ENCODE results near the gene LMF1.
A peak's percentile ranks its signal among the peaks of the same experiment; 100 is the strongest.

The LMF1 gene

DNA sequence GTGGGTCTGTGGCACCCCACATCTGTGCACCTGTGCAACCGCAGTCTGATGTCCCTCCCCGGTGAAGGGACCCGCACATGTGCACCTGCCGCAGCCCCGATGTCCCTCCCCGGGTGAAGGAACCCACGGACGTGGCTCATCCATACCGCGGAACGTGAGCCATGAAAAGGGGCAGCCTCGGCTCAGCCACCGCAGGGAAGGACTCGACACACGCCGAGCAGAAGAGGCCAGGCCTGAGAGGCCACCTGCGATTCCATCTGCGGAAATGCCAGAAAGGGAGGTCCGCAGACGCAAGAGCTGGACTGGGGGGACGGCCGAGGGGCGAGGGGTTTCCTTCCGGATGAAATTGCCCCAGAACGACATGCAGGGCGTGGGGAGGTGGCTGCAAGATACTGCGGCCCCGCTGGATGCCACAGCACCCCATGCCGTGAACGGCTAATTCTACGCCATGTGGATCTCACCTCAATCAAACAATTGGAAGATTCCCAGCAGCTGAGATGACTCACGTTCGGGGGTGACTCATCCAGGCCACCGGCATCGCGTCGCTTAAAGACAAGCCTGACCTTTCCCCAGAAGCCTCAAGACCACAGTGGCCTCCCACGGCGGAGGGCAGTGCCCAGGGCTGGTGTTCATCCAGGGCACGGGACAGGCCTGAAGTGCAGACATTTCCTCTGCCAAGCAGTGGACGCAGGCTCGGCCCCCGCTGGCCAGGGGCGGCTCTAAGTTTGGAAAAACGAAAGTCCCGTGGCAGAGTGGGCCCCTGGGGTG lies 31.8 kb upstream of the LMF1 start:
- DNase-seq (ENCODE audit: low read depth in 2 of 2) = peak; percentile 64 to 77

DNA sequence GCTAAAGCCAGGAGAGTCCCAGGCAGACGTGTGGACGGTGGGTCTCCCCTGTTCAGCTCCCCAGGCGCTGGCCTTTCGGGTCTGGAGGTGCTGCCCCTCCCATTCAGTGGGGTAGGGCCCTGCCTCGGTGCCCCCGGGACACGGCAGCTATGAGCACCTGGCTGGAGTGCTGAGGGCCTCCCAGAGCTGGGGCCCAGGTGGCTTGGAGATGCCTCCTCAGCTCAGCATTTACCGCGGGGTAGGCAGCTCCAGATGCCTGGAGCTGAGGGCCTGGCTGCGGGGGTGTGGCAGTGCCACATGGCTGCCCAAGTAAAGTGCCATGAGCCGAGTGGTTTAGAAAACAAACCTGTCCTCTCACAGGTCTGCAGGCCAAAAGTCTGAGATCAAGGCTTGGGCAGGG lies 30.3 kb upstream of the LMF1 start:
- DNase-seq (ENCODE audit: low read depth in 2 of 2) = no peak

DNA sequence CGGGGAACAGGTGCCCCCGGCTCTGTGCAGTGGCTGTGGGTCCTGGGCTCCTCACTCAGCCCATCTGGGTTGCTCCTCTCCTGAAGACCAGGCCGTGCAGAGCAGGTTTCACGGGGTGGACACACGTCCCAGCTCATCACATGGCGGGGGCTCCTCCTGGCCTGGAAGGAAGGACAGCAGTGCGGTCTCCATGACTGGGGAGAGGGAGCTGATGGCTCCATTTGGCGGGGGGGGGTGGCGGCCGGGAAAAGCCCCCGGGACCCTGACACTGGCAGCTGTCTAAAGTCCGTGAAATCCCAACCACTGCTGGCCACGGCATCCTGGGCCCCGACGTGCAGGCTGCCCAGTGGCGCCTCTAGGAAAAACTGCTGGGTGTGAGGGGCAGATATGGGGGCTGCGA lies 29.8 kb upstream of the LMF1 start:
- no peak for DNase-seq (ENCODE audit: low read depth in 2 of 2)

DNA sequence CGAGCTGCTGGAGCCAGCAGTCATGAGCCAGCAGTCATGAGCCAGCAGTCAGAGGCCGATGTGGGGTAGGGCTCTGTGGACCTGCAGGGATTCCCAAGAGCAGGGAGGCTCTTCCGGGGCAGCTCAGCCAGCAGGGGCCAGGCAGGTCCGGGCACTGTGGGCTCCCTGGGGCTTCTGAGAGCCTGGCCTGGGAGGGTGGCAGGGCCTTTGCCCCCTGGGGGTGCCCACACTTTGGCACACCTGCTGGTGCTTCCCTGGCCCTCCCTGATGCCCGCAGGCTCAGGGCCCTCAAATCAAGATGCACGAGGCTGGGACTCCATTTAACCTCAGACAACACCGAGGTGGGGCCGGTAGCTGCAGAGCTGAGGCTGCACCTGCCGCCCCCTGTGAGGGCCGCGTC lies 28.9 kb upstream of the LMF1 start:
- DNase-seq (ENCODE audit: low read depth in 2 of 2) = no peak

DNA sequence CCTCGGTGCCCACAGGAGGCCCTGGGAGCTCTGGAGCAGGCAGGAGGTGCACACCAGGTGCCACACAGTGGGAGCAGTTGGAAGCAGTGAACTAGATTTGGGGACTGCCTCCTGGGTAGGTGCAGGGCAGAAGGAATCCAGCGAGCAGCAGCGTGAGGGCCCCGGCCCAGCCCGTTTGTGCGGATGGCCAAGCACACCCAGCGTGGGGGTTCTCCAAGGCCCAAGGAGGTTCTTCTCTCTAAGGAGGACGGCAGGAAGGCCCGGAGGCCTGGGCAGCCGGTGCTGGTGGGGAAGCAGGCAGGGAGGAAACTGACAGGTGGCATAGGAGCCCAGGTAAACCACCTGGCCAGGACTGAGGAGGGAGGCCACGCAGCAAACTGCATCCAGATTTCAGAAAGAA lies 27.8 kb upstream of the LMF1 start:
- DNase-seq (ENCODE audit: low read depth in 2 of 2) = no peak

DNA sequence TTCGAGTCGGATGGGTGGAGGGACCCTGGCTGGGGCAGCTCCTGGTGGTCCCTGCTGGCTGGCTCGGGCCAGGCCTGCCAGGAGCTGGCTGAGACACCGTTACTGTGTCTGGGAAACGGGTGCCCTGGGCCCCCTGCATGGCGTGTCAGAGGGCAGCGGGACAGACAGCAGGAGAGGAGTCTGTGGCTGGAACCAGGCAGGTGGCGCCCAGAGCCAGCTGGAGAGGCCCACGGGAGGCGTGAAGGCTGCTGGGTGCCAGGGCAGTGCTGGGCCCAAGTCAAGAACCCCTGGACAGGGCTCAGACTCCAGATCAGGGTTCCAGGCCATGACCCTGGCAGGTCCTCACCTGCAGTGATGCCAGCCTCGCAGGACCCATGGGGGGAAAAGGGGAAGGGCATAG lies 27.4 kb upstream of the LMF1 start:
- DNase-seq (ENCODE audit: low read depth in 2 of 2) = no peak

DNA sequence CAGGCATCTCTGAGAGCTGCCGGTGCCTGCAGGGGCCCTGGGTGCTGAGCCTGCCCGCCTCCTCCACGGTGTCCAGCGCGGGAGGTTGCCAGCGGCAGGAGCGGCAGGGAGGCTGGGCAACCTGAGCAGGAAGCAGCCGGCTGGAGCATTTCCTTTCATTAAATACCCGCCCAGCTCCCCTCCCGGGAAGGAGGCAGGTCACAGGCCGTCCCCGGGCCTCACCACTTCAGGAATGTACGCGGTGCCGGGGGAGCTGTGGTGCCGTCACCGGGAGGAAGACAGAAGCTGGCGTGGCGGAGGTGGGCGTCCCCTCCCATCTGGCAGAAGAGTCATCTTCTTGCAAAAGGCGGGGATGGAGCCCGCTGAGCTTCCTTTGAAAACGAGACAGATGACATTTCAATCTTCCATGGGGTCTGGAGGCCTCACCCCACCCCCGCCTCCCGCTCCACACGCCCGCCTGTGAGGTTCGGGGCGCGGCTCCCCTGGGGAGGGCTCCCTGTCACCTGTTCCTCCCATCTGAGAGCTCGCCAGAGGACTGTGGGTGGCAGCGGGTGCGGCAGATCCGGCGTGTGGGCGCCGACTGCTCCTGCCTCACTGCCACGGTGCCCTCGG lies 26.8 kb upstream of the LMF1 start:
- DNase-seq (ENCODE audit: low read depth in 2 of 2) = peak; percentile 46 to 68

DNA sequence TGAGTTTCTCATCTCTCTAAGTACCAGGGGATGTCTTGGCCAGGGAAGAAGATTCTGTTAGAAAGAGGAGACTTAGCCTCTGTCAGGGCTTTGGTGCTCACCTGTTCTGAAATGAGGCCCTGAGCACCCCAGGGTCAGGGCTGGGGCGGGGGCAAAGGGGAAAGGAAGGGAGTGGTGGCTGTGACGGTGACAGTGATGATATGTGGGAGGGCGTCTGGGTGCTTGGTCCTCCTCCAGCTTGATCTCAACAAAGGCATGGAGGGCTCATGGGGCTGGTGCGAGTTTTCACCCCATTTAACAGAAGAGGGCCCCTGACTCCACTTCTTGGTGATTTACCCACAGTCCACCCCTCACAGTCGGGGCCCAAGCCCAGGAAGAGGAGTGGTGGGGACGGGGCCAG lies 25.9 kb upstream of the LMF1 start:
- no peak for DNase-seq (ENCODE audit: low read depth in 2 of 2)

DNA sequence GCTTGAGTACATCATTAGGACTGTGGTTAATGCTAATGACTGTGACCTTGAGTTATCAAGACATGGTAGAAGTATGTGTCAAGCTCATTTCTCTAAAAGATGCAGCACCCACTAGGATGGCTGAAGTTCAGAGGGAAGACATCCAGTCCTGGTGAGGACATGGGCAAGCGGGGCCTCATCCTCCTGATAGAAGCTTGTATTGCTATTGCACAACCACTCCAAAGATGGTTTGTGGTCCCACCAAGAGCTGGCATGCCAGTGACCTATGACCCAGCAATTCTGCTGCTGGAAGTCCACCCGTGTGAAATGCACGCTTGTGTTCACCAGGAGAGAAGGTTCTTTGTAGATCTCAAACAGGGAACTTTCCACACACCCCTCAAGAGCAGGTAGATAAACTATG lies 25.0 kb upstream of the LMF1 start:
- DNase-seq (ENCODE audit: low read depth in 2 of 2) = no peak

DNA sequence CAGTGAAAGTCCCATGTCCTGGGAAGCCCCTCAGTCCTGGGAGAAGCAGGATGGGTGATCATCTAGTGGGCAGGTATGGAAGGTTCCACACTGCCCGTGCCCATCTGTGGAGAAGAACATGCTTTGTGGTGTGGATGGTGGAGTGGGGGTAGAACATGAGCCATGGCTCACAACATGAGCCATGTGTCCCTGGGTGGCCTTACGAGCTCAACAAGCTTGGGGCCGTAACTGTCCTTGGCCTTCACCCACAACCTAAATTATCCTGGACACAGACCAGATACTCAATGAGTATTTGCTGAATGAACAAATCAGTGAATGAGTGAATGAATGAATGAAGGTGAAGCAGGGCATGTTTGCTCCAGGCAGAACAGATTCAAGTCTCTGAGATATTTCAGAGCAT lies 24.3 kb upstream of the LMF1 start:
- DNase-seq (ENCODE audit: low read depth in 2 of 2) = no peak

DNA sequence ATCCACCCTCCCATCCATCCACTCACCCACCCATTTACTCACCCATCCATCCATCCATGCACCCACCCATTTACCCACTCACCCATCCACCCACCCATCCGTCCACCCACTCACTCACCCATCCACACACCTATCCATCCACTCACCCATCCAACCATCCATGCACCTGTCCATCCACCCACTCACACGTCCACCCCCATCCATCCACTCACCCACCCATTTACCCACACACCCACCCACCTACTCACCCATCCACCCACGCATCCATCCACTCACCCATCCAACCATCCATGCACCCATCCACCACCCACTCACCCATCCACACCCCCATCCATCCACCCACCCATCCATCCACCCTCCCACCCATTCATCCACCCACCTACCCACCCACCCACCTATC lies 22.9 kb upstream of the LMF1 start:
- no peak for DNase-seq (ENCODE audit: low read depth in 2 of 2)

DNA sequence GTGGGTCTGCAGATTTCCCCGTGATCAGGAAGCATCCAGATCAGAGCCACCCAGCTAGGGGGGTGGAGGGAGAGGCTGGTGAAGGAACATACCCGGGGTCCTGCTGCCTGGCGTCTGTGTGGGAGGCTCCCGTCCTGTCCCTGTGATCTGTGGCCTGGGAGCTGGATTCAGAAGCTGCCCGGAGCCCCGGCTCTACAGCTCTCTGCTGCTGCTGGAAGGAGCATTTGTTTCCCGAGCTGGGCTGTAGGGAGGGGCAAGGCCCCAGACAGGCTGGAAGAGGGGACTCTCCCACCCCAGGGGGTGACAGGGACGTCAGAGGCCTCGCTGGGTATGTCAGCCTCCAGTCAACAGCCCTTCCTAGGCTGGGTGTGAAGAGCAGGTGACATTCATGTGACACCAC lies 21.0 kb upstream of the LMF1 start:
- DNase-seq (ENCODE audit: low read depth in 2 of 2) = no peak

DNA sequence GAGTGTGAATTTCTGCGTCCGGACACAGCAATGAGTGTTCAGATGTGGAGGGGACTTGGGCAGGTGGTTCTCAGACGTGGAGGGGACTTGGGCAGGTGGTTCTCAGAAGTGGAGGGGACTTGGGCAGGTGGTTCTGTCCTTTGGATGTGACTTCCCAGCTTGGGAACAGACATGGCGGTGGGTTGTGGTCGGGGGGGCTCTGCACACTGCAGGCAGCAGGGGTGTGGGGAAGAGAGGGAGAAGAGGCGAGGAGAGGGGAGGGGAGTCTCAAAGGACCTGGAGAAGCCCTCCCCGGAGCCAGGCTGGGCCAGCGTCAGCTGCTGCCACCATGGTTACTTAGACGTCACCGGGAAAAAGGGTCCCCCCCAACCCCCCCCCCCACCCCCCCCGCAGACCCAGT lies 20.6 kb upstream of the LMF1 start:
- no peak for DNase-seq (ENCODE audit: low read depth in 2 of 2)

DNA sequence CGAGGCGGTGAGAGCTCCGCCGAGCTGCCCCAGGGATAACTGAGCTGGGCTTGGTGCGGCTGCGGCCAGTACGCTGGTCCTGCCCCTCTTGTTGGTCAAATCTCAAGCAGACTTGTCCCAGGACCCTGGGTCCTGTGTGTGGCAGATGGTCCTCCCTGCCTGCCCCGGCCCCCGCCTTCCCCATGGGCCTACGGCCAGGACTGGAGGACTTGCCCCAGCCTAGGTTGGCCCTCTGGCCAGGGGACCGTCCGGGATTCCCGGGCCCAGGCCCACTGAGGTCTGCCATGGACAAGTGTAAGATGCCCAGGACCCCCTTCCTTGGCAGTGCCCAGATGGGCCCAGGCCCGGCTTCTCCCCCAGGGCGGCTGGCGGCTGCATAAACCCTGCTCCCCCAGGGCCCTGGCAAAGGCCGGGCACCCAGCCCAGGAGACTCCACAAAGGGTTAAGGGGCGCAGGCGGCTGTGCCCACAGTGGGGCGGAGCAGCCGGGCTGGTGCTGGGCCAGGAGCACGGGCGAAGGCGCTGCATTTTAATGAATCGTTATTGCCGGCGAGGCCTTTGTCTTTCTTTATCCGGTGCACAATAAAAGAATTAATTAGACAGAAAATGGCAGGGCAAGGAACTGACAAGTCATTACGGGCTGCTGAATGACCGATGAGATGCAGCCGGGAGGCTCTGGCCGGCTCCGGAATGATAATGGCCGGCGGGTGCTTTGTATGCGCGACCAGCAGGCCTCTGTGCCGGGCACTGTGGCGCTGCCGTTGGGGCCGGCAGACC lies 19.9 kb upstream of the LMF1 start:
- no peak for DNase-seq (ENCODE audit: low read depth in 2 of 2)

DNA sequence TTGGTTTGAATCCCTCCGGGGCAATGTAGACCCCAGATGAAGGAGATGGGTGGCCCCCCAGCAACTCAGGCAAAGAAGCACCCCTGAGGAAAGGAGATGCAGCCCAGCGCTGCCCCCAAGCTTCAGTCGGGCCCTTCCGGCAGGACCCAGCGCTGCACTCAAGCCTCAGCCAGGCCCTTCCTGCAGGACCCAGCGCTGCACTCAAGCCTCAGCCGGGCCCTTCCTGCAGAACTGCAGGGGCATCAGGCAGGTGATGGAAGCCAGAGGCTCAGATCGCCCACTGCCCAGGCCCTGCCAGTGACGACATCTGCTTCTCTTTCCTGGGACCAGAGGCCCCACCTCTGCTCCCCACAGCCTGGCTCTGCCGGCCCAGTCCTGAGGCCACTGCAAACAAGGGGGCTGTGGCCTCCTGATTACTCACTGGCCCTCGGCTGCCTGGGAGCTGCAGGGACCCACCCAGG lies 18.6 kb upstream of the LMF1 start:
- DNase-seq (ENCODE audit: low read depth in 2 of 2) = no peak

DNA sequence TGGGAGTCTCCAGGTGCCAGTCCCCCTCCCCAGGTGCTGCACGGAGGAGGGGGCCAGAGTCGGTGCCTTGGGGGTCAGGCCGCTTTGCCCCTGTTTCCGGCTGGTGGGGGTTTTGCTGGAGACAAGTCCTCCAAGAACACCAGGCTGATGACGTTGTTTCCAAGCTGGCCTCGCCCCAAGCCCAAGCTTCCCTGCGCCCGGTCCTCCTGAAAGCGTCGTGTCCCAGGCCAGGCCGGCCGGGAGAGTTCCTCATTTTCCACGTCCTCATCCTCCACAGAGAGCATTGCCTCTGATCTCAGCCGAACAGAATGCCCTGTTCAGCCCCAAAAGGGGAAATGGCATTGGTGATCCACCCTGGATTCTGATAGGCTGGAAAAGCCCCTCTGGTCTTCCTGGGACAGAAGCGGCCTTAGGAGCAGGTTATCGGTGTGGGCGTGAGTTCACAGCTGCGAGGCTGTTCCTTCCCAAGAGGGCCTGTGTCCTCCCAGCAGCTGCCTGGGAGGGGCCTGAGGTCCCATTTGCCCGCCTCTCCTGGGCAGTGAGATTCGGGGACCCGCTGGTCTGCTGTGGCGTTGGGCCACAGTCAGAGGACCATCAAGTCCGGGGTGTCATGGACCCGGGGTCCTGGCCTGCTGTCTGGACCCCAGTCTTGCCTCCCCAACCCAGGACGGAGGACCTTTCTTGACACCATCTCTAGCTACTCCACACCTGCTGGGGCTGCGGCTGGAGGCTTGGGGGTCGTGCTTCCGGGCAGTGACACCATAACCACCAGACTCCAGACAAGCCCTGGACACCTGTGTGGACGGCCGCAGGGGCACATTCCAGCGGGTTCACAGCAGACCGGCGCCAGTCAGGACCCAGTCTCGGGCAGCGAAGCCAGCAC lies 17.9 kb upstream of the LMF1 start:
- no peak for DNase-seq (ENCODE audit: low read depth in 2 of 2)

DNA sequence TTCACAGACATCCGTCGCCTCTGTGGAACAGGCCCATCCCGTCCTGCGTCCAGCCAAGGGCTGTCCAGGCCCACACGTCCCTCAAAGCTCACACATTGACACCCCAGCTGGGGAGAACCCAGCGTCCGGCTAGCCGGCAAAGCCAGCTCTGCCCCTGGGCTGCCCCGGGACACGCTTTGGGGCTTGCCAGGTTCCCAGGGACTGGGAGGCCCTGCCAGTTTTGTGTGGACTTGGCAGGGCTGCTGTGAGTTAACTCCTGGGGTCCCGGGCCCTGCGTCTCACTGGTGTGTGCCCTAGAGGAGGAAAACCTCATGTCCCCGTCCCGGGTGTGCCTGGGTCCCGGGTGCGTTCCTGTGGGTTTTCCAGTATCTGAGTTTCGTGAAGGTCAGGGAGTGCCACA lies 17.1 kb upstream of the LMF1 start:
- no peak for DNase-seq (ENCODE audit: low read depth in 2 of 2)

DNA sequence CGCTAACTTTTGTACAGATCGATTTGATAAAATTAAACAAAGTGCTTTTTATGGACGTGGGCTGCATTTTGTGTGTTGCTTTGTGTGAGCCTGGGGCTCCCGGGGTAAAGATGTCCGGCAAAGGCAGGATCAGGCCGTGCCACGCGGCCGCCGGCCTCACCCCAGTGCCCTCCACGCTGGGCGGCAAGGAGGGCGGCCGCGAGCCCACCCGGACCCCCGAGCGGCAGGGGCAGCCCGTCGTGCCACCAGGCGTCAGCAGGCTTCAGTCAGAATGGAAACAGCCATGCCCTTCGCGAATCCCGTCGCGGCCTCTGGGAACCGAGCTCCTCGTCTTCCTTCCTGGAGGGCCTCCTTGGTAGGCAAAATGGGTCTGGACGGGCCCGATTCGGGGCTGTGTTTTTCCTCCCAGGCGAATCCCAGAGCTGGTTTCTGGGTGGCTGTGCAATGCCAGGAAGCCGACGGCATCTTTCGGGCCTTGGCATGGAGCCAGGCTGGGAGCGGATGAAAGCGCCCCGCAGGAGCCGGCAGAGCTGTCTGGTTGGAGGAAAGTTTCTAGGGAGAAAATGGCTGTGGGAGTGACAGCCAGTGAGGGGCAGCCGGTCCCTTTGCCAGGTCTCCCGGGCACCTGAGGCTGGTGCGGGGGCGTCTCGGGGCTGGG lies 16.3 kb upstream of the LMF1 start:
- no peak for DNase-seq (ENCODE audit: low read depth in 2 of 2)

DNA sequence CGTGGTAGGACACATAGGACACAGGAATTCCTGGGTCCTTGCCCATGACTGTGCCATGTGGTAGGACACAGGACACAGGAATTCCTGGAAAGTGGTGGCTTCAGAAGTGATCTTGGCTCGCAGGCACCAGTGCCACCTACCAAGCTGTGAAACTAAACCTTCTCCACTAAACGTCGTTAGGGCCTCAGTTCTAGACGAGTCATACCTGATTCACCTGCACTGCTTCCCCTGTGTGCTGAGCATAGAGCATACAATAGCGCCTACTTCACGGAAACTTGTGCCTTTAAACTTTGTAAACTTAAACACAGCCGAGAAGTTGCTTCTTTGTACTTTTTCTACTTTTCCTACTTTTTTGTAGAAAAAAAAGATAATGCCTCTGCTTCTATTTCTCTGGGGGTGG lies 15.6 kb upstream of the LMF1 start:
- DNase-seq (ENCODE audit: low read depth in 2 of 2) = no peak

DNA sequence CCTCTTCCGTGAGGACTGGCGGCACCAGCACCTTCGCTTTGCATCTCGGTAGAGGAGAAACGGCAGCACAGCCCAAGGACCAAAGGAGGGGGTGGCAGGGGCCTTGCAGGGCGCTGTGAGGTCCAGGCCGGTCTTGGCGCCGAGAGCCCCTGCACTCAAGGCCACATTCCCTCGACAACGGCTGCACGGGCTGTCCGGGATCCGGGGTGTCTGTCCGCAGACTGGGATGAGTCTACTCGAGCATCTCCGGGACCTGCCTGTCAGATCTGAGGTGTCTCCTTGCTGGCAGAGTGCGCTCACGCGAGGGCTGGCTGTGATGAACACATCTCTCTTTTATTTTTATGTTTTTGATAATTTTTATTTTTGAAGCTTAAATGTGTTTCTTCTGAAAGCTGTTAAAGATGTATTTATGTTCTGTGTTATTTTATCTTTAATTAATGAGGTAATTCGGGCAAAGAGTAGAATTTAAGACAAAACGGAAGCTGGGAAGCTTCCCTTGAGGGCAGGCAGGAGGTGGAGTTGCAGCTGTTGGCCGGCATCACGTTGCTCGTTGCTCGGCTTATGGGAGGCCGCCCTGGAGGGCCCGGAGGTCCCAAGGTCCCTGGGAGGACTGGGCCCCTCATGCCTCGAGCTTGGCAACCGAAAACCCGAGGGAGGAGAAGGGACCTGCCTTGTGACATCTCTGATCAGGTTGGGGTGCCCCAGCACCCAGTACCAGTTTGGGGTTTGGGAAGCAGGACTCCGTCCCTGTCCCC lies 15.0 kb upstream of the LMF1 start:
- no peak for DNase-seq (ENCODE audit: low read depth in 2 of 2)

All from stimulated activated CD4-positive, alpha-beta T cell treated with anti-CD3 and anti-CD28 coated beads, Interleukin-1b, Interleukin-23, amount 100 ng/mL, for 4 hours (primary cell).